ENCODE results near the gene MYLK.
"Not testable (repeated sequence)": the region's sequence is repeated elsewhere in the genome, so short reads cannot be mapped to it uniquely, and the experiment has no call there.

The MYLK gene

DNA sequence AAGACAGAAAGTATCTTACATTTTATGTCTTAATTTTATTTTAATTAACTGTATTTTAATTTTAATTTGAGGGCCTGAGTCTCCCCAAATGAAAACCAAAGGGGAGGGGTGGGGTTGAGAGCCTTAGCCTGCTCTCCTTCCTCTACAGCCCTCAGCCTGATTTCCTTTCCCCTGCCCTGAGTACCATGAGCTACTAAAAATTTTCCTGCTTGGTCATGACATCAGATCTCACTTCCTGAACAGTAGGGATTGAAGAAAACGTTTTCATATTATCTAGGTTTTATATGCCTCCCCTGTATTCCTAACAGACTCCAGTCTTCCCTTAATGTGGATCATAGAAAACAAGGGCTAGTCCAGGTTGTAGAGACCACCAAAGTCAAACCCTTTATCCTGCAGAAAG, 133.9 kb downstream of the MYLK start:
- DNase-seq (ENCODE audit: low read depth), result no peak

DNA sequence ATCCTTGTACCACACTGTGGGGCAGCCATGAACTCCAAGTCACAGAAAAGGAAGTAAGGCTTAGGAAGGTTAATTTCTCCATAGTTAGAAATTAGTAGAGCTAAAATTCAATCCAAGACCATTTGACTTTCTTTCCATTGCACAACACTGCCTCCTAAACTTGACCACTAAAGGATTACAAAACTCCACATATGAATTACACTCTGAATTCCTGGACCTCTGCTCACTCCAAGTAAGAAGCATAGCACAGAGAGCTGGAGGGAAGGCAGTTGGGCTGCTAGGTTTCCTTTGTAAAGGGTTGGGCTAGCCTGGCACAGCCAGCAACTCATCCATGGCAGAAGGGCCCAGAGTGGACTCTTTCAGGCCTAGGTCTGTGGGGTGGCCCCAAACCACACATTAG, 134.4 kb downstream of the MYLK start:
- no peak for DNase-seq (ENCODE audit: low read depth)

DNA sequence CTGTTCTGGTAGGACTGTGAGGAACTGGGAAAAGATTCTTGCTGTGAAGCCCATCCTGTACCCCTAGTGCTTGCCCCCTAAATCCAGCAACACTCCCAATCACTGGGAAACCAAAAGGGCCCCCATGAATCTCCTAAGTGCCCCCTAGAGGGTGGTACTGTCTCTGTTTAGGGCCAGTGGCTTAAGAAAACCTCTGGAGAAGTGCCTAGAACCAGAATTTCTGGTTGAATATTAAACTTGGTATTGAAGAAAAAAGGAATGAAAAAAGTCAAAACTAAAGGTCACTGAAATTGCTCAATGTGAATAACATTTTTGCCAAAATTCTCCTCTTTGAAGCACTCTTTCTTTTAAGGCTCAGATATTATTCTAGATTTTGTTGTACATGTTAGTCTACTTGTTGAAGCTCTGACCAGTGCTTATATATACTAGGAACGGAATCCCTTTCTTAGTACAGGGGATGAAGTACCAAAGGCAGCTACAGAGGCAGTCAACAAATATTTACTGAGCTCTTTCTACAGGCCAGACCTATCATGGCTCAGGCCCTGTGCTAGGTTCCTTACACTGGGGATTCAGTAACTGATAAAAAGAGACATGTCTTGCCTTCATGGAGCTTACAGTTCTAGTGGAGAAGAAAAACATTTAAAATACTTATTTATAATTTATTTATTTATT, 138.8 kb downstream of the MYLK start:
- DNase-seq (ENCODE audit: low read depth), result no peak

- DNase-seq (ENCODE audit: low read depth), result no peak
Observed at GRCh38 chr3:123744064-123744463, 140.1 kb downstream of the MYLK start.

- no peak for DNase-seq (ENCODE audit: low read depth)
Observed at GRCh38 chr3:123743121-123743520, 141.0 kb downstream of the MYLK start.

DNA sequence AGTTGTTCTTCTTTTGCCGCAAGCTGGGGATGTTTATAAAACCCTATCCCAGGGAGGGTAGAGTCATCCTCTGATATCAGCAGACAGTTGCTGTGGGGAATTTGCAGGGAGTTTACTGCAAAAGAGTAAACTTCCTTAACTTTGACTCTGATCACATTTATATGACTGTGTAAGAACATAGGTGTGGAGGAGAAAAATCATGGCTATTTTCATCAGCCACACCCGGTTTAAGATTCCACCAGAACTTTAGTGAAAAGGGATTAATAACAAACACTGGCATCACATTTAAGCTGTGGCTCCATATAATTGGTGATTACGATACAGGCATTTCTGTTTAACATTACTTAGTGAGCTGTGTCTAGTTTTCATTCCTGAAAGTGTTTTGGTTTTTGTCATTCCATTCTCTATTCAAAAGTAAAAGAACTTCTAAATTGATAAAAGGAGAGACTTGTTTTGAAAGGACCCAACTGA, 143.1 kb downstream of the MYLK start:
- no peak for DNase-seq (ENCODE audit: low read depth)

DNA sequence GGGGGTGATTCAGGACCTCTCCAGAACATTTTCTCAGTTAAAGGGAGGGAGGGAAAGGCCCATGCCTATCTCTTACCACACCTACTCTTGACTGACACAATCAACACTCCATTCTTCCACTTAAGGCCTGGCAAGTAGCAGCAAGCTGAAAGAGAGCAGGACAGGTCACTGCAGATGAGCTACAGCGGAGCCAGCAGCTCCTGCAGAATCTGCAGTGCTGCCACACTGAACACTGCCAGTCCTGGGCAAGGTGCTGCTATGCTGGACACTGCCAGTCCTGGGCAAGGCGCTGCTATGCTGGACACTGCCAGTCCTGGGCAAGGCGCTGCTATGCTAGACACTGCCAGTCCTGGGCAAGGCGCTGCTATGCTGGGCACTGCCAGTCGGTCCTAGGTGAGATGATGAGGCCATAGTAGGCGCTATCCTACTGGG, 143.7 kb downstream of the MYLK start:
- DNase-seq (ENCODE audit: low read depth), result no peak

DNA sequence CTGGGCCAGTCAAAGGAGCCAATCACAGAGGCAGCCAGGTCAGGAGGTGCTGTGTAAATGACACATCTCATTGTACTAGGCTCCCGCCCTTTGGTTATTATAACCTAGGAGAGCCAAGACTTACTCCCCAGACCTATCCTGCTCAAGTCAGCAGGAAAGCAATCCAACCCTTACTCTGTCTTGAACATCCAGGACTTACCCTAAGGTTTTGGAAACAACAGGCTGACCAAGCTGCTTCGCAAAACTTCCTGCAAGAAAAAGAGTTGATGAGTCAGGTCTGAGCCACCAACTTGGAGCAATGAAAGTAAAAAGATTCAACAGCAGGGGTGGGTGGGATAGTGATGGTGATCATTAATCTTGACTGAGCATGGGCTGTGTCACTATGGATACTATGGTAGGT, 144.4 kb downstream of the MYLK start:
- no peak for DNase-seq (ENCODE audit: low read depth)

DNA sequence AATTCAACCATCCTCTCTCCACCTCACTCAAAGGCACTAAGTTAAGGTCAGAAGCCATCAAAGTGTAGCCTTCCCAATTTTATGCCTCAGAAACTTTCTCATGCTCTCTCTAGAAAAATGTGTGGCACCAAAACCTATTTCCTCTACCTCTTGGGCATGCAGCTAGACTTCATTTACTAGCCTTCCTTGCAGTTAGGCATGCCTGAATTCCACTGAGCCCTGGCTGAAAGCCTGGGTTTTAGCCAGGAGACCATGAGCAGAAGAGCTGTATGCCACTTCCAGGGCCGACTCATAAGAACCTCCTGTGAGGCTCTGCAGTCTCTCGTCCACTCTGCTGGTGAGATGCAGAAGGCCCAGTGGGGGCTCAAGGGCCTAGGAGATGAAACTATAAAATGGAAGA, 145.0 kb downstream of the MYLK start:
- no peak for DNase-seq (ENCODE audit: low read depth)

DNA sequence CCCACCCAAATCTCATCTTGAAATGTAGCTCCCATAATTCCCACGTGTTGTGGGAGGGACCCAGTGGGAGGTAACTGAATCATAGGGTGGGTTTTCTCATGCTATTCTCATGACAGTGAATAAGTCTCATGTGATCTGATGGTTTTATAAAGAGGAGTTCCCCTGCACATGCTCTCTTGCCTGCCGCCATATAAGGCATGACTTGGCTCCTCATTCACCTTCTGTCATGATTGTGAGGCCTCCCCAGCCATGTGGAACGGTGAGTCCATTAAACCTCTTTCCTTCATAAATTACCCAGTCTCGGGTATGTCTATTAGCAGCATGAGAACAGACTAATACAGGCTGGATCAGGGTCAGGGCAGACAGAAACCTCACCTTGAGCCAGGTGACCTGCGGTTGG, 145.6 kb downstream of the MYLK start:
- DNase-seq (ENCODE audit: low read depth), result not testable (repeated sequence)

GRCh38 chr3:123737168-123737567, 147.0 kb downstream of the MYLK start:
- no peak for DNase-seq (ENCODE audit: low read depth)

- no peak for DNase-seq (ENCODE audit: low read depth)
Observed at GRCh38 chr3:123735456-123735855, 148.7 kb downstream of the MYLK start.

DNA sequence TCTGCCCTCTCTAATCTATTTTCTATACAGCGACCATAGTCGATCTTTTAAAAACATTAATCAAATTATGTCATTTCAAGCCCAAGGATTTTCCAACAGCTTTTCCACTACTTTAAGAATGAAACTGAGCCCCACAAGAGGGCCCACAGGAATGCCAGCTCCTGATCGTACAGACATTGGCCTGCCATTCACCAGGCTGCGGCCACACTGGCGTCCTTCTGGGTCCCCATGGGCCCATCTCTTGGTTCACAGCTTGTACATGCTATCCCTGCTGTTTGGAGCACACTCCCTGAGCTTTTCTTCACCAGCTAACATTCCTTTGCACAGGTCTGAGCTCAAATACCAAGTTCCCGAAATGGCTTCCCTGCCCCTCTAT, 149.6 kb downstream of the MYLK start:
- DNase-seq (ENCODE audit: low read depth), result no peak

- no peak for DNase-seq (ENCODE audit: low read depth)
Observed at GRCh38 chr3:123733805-123734526, 150.2 kb downstream of the MYLK start.

DNA sequence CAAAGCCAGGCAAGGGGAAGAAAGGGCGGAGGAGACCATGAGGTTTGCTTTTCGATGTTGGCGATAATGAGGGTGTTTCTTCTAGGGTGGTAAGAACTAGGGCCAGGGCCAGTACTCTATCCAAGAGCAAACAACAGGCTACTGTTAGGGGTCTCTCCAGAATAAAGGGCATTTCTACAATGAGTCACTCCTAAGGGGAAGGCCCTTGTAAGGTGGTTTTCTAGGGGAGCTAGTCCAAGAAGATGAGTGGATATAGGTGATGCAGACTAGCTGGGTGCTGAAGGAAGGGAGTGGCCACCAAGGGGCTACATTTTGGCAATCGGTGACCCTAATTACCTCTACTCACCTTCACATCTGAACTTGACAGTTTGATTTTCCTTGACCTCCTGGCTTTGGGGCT, 150.8 kb downstream of the MYLK start:
- DNase-seq (ENCODE audit: low read depth), result no peak

- no peak for DNase-seq (ENCODE audit: low read depth)
Observed at GRCh38 chr3:123732447-123732846, 151.7 kb downstream of the MYLK start.

- no peak for DNase-seq (ENCODE audit: low read depth)
Observed at GRCh38 chr3:123730829-123731228, 153.3 kb downstream of the MYLK start.

DNA sequence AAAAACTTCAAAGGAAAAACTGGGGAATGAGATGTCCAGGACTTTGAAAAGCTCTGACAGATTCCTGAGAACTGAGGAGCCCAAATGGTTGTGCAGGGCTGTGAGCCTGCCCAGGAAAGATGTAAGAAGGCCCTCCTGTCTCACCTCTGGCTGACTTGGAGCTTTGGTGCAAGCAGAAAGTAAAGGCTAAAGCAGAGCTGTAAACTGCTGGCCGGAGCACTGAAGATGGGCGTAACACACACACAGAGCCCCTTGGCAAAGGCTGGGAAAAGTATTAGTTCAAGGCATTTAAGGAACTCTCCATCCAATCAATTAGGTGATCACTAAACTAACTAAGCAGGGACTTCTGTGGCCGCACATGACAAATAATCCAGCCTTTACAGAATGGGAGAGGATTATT, 155.1 kb downstream of the MYLK start:
- DNase-seq (ENCODE audit: low read depth), result no peak

GRCh38 chr3:123728014-123728413, 156.1 kb downstream of the MYLK start:
- DNase-seq (ENCODE audit: low read depth), result no peak

GRCh38 chr3:123725652-123726400, 158.3 kb downstream of the MYLK start:
- DNase-seq (ENCODE audit: low read depth), result no peak

- DNase-seq (ENCODE audit: low read depth), result no peak
Observed at GRCh38 chr3:123724306-123724705, 159.8 kb downstream of the MYLK start.

GRCh38 chr3:123723522-123724168, 160.5 kb downstream of the MYLK start:
- peak; percentile 6 for DNase-seq (ENCODE audit: low read depth)

GRCh38 chr3:123723070-123723469, 161.1 kb downstream of the MYLK start:
- DNase-seq (ENCODE audit: low read depth), result no peak
